ENCODE measurements around the gene ABI2. TPM values are rescaled to one million over a fixed set of nuclear protein-coding genes. Genes with fewer than 3 reads are reported as not detected.
A peak's percentile ranks its signal among the peaks of the same experiment; 100 is the strongest.
"Not testable (repeated sequence)": the region's sequence is repeated elsewhere in the genome, so short reads cannot be mapped to it uniquely, and the experiment has no call there.

Gene ABI2
- total RNA-seq, 1 experiment from 2014 or later: 35.7 TPM

GRCh38 chr2:203359450-203359849 lies 31.3 kb downstream of the ABI2 start:
- DNase-seq (ENCODE audit: low read depth): no peak

GRCh38 chr2:203360833-203361430 lies 32.7 kb downstream of the ABI2 start:
- no peak for DNase-seq (ENCODE audit: low read depth)

GRCh38 chr2:203361495-203361894 lies 33.3 kb downstream of the ABI2 start:
- DNase-seq (ENCODE audit: low read depth): no peak

- no peak for DNase-seq (ENCODE audit: low read depth)
Measured at GRCh38 chr2:203361922-203362321, 33.7 kb downstream of the ABI2 start.

- DNase-seq (ENCODE audit: low read depth): no peak
Measured at GRCh38 chr2:203366639-203367466, 38.7 kb downstream of the ABI2 start.

- DNase-seq (ENCODE audit: low read depth): not testable (repeated sequence)
Measured at GRCh38 chr2:203372706-203373105, 44.5 kb downstream of the ABI2 start.

- DNase-seq (ENCODE audit: low read depth): no peak
Measured at GRCh38 chr2:203376173-203376572, 48.0 kb downstream of the ABI2 start.

- no peak for DNase-seq (ENCODE audit: low read depth)
Measured at GRCh38 chr2:203379156-203379555, 51.0 kb downstream of the ABI2 start.

- no peak for DNase-seq (ENCODE audit: low read depth)
Measured at GRCh38 chr2:203383038-203383437, 54.8 kb downstream of the ABI2 start.

GRCh38 chr2:203388153-203388552 lies 60.0 kb downstream of the ABI2 start:
- not testable (repeated sequence) for DNase-seq (ENCODE audit: low read depth)

- DNase-seq (ENCODE audit: low read depth): no peak
Measured at GRCh38 chr2:203394519-203395227, 66.5 kb downstream of the ABI2 start.

GRCh38 chr2:203395858-203396257 lies 67.7 kb downstream of the ABI2 start:
- no peak for DNase-seq (ENCODE audit: low read depth)

- no peak for DNase-seq (ENCODE audit: low read depth)
Measured at GRCh38 chr2:203396667-203397066, 68.5 kb downstream of the ABI2 start.

- DNase-seq (ENCODE audit: low read depth): no peak
Measured at GRCh38 chr2:203399031-203399430, 70.8 kb downstream of the ABI2 start.

- DNase-seq (ENCODE audit: low read depth): no peak
Measured at GRCh38 chr2:203400805-203401585, 72.8 kb downstream of the ABI2 start.

GRCh38 chr2:203404996-203405395 lies 76.8 kb downstream of the ABI2 start:
- DNase-seq (ENCODE audit: low read depth): no peak

GRCh38 chr2:203407496-203407895 lies 79.3 kb downstream of the ABI2 start:
- no peak for DNase-seq (ENCODE audit: low read depth)

- DNase-seq (ENCODE audit: low read depth): peak; percentile 39
Measured at GRCh38 chr2:203412546-203413331, 84.5 kb downstream of the ABI2 start.

GRCh38 chr2:203413796-203414195 lies 85.6 kb downstream of the ABI2 start:
- peak; percentile 31 for DNase-seq (ENCODE audit: low read depth)

- peak; percentile 54 for DNase-seq (ENCODE audit: low read depth)
Measured at GRCh38 chr2:203418271-203418670, 90.1 kb downstream of the ABI2 start.

GRCh38 chr2:203427061-203427460 lies 98.9 kb downstream of the ABI2 start:
- DNase-seq (ENCODE audit: low read depth): peak; percentile 62
